ENCODE data around the gene ARID5A.

Gene ARID5A

DNA sequence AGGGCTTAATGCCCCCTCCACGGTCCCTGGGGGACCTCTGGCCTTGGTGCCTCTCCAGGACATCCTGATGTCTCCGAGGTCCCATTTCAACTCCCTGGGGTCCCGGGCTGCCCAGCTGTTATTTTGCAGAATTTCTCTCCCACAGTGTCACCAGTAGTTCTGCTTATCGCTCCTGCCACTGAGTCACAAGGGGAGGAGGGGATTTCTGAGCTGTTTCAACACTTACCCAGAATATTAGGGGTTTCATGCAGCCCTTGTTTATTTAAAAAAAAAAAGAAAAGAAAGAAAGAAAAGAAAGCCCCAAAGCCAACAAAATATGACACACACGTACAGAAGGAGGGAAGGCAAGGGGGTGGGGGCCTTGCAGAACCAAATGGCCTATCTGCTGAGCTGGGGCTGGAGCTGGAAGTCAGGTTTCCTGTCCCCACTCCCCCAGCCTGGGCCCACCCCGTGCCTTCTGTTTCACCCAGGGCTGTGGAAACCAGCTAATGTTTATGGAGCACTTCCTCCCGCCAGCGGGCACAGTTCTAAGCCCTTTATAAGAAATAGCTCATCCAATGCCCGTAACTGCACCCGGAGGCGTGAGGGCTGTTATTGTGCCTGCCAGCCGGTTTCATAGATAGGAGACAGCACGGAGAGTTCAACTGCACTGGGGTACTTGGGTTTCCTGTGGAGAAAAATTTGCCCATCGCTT is 8.4 kb upstream of the ARID5A start:
- no peak for FAIRE-seq

GRCh38 chr2:96528700-96529375 is 7.7 kb upstream of the ARID5A start:
- no peak for FAIRE-seq

DNA sequence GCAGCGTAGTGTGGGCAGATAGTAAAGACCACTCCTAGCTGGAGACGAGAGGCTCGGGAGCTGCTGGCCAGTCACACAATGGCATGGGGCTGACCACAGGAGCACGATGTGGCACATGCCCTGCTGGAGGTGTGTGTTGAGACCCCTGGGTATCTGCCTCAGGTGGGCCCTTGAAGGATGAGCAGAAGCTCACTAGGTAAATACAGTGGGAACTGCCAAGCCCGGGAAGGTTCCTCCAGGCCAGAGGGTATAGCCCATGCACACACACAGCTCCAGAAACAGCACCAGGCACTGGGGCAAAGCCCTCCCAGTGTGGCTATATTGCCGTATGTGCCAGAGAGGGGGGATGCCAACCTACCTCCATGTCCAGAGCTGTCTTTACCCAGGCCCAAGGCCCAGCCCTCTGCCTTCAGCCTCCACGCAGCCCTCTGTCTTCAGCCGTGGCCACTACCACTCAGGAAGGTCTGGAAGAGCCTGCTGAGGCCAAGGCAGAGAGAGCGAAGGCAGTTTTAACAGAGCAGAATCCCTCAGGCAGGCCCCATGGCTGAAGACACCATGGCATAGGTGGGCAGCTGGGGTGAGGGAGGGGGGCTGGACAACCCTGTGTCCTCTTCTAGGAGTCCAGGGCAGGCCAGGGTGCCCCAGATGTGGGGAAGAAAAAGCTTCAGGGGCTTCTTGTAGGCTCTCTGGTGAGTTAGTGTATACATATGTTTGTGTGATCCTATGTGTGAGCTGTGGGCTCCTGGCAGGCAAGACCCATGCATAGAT is 7.0 kb upstream of the ARID5A start:
- no peak for FAIRE-seq

GRCh38 chr2:96530144-96530430 is 6.5 kb upstream of the ARID5A start:
- FAIRE-seq: no peak

- FAIRE-seq: no peak
Measured at GRCh38 chr2:96530474-96531357, 5.8 kb upstream of the ARID5A start.

DNA sequence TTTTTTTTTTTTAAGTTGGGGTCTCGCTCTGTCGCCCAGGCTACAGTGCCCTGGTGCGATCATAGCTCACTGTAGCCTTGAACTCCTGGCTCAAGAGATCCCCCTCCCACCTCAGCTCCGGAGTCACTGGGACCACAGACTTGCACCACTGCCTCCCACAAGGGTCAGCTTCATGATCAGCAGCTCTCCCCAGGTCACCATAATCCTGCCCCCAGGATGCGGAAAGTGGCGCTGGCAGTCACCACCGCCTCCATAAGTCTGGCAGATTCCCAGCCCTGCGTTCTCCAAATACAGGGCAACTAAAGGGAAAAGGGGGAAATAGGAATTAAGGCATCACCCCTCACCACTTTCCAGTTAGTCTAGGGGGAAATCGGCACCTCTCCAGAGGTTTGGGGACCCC is 5.2 kb upstream of the ARID5A start:
- FAIRE-seq: no peak

- no peak for FAIRE-seq
Measured at GRCh38 chr2:96531872-96532505, 4.6 kb upstream of the ARID5A start.

- FAIRE-seq: no peak
Measured at GRCh38 chr2:96532641-96533291, 3.8 kb upstream of the ARID5A start.

DNA sequence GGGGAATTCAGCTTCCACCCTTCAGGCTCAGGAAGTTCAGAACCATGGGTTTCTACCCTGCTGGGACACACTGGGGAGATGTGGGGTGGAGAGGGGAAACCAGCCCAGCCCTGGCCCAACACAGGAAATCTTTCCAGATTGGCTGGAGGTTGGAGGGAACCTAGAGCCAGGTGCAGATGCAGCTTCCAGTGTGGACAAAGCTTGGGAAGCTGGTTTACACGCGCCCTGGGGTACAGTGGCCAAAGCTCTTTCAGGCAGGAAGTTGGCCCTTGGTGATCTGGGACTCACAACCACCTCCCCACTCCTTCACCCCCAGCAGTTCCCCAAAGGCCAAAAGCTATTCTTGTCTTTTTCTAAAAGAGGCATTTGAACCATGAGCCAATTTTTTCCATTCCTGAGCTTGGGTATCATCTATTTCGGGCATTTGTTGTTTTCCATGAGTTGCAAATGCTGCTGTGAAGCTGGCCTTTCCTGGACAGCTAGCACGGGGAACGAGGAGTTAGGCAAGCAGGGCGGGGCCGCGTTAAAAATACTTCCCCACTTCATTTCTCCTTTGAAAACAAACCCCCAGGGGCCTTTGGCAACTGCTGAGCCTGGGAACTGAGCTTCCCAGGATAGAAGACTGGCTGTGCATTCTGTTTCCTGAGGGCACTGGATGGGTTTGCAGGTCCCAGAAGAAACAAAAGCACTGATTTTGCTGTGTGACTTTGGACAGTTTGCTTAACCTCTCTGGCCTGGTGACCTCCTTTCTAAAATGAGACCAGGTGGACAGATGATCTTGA is 3.1 kb upstream of the ARID5A start:
- FAIRE-seq: no peak

DNA sequence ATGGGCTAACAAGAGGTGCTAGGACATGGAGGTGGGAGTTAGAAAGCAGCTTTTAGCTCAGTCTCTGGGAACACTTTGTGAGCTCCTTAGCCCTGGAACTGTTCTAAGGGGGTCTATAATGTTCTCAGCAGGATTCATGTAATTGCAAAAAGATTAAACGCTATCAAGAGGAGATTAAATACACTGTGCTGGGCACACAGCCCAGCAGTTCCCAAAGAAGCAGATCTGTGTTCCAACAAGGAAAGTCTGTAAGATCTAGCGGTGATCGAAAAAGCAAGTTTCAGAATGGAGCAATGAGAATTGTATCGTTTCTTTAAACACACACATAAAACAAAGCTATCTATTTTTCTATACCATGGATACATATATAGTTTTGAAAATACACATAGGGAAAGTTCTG is 2.4 kb upstream of the ARID5A start:
- FAIRE-seq: no peak

GRCh38 chr2:96534701-96535181 is 1.8 kb upstream of the ARID5A start:
- FAIRE-seq: no peak

DNA sequence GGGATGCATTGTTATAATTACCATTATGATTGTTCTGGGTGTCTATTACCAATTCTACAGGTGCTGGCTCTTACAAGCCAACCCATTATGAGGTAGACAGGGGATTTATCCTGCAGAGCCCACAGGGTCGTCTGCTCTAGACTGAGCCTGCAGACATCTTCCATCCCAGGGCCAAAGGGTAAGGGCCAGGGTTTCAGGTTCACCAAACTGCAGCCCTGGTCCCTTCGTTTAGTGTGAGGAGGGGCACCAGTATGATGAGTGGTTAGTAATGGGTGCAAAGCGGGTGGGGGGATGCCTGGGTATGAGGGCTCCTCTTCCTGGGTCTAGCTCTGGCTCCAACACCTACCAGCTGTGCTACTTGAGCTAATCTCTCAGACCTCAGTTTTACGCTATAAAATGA is 1.2 kb upstream of the ARID5A start:
- FAIRE-seq: no peak

DNA sequence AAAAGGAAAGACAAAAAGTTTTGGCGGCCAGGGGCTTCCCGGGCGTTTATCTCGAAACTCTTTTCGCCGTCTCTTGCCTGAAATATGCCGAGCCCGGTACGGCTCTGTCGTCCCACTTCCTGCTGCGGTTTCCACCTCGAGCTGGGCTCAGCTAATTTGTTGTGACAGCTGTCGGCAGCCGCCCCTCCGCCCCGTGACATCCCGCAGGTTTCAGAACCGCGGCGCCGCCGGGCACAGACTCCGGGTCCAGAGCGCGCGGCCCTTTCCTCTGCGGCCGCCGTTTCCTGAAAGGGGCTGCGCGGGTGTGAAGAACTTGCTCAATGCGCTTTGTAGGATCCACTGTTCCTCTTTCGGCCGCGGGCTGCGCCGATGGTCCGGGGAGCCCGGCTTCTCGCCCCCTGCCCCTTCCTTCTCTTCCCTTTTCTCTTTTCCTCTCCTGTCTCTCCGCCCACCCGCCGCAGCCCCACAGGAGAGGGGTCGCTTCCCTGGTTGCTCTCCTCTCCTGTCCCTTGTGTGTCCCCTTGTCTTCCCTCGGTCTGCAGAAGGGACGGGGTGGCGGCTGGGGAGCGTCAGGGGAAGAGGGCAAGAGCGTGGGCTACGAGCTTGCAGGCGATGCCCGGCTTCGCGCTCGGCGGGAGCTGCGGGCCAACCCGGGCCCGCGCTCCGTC is 648 bp downstream of the ARID5A start:
- no peak for FAIRE-seq

GRCh38 chr2:96537734-96538486 is 1.4 kb downstream of the ARID5A start:
- no peak for FAIRE-seq

DNA sequence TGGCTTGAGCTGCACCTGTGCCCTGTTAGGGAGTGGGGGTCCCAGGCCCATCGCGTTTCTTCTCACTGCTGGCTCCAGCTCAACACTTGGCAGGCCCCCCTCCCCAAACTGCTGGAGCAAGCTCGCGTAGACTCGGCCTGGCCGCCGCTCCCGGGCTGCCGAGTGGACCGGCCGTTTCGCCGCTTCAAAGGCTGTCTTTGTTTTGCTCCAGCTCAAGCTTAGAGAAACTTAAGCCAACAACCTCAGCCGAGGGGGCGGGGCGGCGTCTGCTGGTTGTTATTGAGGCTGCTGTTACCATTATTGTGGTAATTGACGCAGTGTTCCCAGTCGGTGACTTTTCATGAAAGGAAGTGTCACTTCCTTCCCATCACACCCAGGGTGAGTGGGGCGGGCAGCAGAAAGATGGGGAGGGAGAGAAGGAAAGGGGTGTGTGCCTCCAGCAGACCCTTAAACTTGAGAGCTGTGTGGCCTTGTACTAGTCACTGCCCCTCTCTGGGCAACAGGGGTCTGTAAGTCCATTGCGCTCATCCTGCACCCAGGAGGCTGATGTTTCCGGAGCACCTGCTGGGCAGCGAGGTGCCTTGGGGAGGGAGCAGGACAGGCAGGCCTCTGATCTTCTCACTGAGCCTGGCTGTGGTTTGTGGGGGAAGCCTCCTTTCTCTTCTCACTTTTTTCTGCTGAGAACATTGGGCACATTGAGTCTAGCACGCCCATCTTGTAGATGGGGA is 2.1 kb downstream of the ARID5A start:
- FAIRE-seq: no peak

DNA sequence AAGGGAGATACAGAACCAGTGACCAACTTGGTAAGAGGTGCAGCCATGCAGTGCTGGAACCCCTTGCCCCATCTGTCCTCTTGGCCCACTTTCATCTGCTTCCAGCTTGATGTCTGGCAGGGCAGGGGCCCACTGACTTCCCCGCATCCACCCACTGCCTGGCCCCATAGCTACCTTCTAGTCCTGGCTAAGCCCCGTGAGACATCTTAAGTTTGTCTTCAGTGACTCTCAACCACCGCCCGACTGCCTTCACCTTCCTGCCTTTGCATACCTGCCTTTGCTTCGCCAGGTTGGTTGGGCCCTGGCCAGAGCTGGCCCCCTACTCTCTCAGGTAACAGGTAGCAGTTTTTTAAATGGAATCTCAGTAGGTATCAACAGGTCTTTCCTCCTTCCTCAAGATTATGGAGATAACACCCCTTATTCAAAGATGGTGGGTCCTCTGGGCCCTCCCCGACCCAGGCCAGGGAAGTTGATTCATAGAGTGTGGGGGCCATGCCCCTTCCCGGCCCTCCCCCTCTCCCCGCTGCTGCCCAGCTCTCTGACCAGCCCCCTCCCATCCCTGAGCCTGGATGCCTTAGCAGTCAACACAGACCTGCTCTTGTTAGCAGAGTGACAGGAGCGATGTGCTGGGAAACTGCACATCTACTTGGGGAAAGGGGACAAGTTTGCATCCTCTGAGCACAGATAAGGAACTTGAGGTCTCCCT is 2.8 kb downstream of the ARID5A start:
- no peak for FAIRE-seq

DNA sequence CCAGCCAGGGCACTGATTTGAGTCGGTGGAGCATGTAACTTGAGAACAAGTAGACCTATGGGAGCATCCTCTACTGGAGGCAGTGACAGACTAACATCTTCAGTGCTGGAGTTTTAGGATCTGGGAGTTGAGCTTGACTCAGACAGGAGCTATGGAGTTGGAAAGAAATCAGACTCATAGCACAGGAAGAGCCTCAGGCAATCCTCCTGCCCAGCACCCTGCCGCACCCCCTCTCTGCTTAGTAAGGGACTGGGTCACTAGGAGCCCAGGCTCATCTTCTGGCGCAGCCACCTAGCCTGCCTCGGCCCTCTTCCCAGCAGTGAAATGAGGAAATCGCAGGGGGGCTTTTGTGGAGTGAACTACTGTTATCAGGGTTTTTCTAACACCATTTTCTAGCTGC is 3.6 kb downstream of the ARID5A start:
- no peak for FAIRE-seq

- no peak for FAIRE-seq
Measured at GRCh38 chr2:96541398-96542152, 5.0 kb downstream of the ARID5A start.

Data from colon (tissue), 2 donors.